ENCODE results near the gene DOCK2.
"Not testable (repeated sequence)": the region's sequence is repeated elsewhere in the genome, so short reads cannot be mapped to it uniquely, and the experiment has no call there.

Gene DOCK2

GRCh38 chr5:169805527-169805934 is 168.5 kb downstream of the DOCK2 start:
- no peak overlapping the region for H3K9ac ChIP-seq (ENCODE audit: insufficient read length)
- no peak overlapping the region for H3K27ac ChIP-seq
- H3K9me3 ChIP-seq (ENCODE audit: low read depth, low read length): no peaks in the 10 kb centered on the region
- no peaks in the 10 kb centered on the region for H3K36me3 ChIP-seq (ENCODE audit: insufficient read depth, low read length)
- H3K4me3 ChIP-seq: no peak overlapping the region
- TF ChIP-seq EZH2 (IDR thresholded peaks at IDR 0.05) (no peak), POLR2AphosphoS5 (IDR thresholded peaks at IDR 0.05; ENCODE audit: borderline replicate concordance, low read depth, low read length) (no peak), FOXP2 (optimal IDR thresholded peaks at IDR 0.05; ENCODE audit: control extremely low read depth, extremely low read length, insufficient read depth) (no peak)
- DNase-seq (ENCODE audit: low read depth, low spot score): no peak

DNA sequence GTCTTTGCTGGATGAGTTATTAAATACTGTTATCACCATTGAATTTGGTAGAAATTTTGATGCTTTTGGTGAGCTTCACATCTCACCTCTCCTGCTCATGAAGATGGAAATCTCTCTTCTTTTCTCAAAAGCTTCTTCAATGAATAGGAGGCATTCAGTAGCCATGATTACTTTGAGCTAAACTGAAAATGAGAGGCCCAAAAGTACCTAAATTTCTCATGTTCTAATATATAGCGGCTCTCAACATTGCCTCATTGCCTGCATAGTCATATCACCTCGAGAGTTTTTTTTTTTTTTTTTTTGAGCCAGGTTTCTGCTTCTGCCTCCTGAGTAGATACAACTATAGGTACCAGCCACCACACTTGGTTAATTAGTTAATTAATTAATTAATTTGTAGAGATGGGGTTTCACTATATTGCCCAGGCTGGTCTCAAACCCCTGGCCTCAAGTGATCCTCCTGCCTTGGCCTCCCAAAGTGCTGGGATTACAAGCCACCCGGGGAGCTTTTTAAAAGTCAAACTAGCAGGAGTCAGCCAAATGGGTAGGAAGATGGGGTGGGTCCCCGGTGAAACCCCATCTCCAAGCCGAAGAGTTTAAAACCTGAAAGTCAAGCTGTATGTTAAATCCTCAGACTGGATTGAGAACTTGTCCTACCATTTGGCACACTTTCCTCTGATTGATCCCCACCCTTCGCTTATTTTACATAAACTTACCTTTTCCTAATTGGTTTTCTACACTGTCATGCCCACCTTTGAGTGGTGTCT is 169.0 kb downstream of the DOCK2 start:
- no peak for DNase-seq (ENCODE audit: low read depth, low spot score)
- no peak overlapping the region for H3K4me3 ChIP-seq
- H3K36me3 ChIP-seq (ENCODE audit: insufficient read depth, low read length): no peaks in the 10 kb centered on the region
- no peak overlapping the region for H3K27ac ChIP-seq
- TF ChIP-seq EZH2 (IDR thresholded peaks at IDR 0.05) (no peak), FOXP2 (optimal IDR thresholded peaks at IDR 0.05; ENCODE audit: control extremely low read depth, extremely low read length, insufficient read depth) (no peak), POLR2AphosphoS5 (IDR thresholded peaks at IDR 0.05; ENCODE audit: borderline replicate concordance, low read depth, low read length) (no peak)
- H3K9me3 ChIP-seq (ENCODE audit: low read depth, low read length): no peaks in the 10 kb centered on the region
- H3K9ac ChIP-seq (ENCODE audit: insufficient read length): no peak overlapping the region

DNA sequence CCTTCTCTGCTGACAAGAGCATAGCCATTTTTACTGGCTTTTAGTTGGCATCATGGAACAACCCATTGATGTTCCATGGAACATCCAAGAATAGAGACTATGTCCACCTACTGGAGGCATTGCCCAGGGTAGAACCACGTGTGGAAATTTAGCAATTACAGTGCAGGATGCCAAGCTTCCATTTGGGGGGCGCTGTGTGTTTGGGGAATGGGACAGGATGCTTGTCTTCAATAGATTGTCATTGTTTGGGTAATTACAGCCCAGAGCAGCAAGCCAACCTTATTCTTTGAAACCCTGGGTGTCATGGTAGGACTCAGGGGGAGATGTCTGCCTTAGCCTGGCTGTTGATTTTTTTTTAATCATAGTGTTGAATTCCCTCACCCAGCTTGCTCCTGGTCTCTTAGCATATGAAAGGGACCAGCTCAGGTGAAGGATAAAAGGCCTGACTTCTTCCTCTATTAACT is 171.1 kb downstream of the DOCK2 start:
- Histone ChIP-seq H3K4me3 (no peak overlapping the region), H3K9ac (ENCODE audit: insufficient read length) (no peak overlapping the region), H3K9me3 (ENCODE audit: low read depth, low read length) (no peaks in the 10 kb centered on the region), H3K36me3 (ENCODE audit: insufficient read depth, low read length) (no peaks in the 10 kb centered on the region), H3K27ac (no peak overlapping the region)
- TF ChIP-seq EZH2 (IDR thresholded peaks at IDR 0.05) (no peak), FOXP2 (optimal IDR thresholded peaks at IDR 0.05; ENCODE audit: control extremely low read depth, extremely low read length, insufficient read depth) (no peak), POLR2AphosphoS5 (IDR thresholded peaks at IDR 0.05; ENCODE audit: borderline replicate concordance, low read depth, low read length) (no peak)
- no peak for DNase-seq (ENCODE audit: low read depth, low spot score)

- not testable (repeated sequence) for H3K27ac ChIP-seq; DNase-seq (ENCODE audit: low read depth, low spot score); H3K4me3 ChIP-seq; H3K9me3 ChIP-seq (ENCODE audit: low read depth, low read length); H3K36me3 ChIP-seq (ENCODE audit: insufficient read depth, low read length); H3K9ac ChIP-seq (ENCODE audit: insufficient read length)
These were observed 171.8 kb downstream of the DOCK2 start for GRCh38 chr5:169808880-169809279.

GRCh38 chr5:169809281-169809680 is 172.2 kb downstream of the DOCK2 start:
- no peak for DNase-seq (ENCODE audit: low read depth, low spot score)
- TF ChIP-seq EZH2 (IDR thresholded peaks at IDR 0.05) (no peak), POLR2AphosphoS5 (IDR thresholded peaks at IDR 0.05; ENCODE audit: borderline replicate concordance, low read depth, low read length) (no peak), FOXP2 (optimal IDR thresholded peaks at IDR 0.05; ENCODE audit: control extremely low read depth, extremely low read length, insufficient read depth) (no peak)
- Histone ChIP-seq H3K4me3 (no peak overlapping the region), H3K9ac (ENCODE audit: insufficient read length) (no peak overlapping the region), H3K9me3 (ENCODE audit: low read depth, low read length) (no peaks in the 10 kb centered on the region), H3K27ac (no peak overlapping the region), H3K36me3 (ENCODE audit: insufficient read depth, low read length) (no peaks in the 10 kb centered on the region)

DNA sequence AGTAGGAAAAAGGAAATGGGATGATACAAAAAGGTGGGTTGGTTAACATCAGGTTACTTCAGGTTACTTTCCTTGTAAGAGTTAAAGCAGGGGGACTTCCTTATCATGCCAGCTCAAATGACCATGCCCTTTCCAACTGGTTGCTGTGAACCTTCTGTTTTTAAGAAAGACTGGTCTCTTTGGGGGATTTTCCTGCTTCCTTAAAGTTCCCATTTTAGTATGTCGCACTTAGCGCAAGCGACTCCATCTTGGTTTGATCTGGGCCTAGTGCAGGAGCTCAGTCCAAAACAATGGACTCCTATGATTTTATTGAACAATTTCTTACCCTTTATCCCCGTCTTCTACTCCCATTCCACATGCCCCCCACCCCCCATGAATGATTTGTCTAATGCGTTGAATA is 173.4 kb downstream of the DOCK2 start:
- H3K9me3 ChIP-seq (ENCODE audit: low read depth, low read length): no peaks in the 10 kb centered on the region
- H3K4me3 ChIP-seq: no peak overlapping the region
- H3K9ac ChIP-seq (ENCODE audit: insufficient read length): no peak overlapping the region
- H3K36me3 ChIP-seq (ENCODE audit: insufficient read depth, low read length): no peaks in the 10 kb centered on the region
- DNase-seq (ENCODE audit: low read depth, low spot score): no peak
- TF ChIP-seq EZH2 (IDR thresholded peaks at IDR 0.05): no peak
- no peak overlapping the region for H3K27ac ChIP-seq

GRCh38 chr5:169811023-169811422 is 173.9 kb downstream of the DOCK2 start:
- Histone ChIP-seq H3K9ac (ENCODE audit: insufficient read length) (no peak overlapping the region), H3K9me3 (ENCODE audit: low read depth, low read length) (no peaks in the 10 kb centered on the region), H3K27ac (no peak overlapping the region), H3K36me3 (ENCODE audit: insufficient read depth, low read length) (no peaks in the 10 kb centered on the region), H3K4me3 (no peak overlapping the region)
- TF ChIP-seq FOXP2 (optimal IDR thresholded peaks at IDR 0.05; ENCODE audit: control extremely low read depth, extremely low read length, insufficient read depth) (no peak), POLR2AphosphoS5 (IDR thresholded peaks at IDR 0.05; ENCODE audit: borderline replicate concordance, low read depth, low read length) (no peak), EZH2 (IDR thresholded peaks at IDR 0.05) (no peak)
- DNase-seq (ENCODE audit: low read depth, low spot score): no peak

- no peak for TF ChIP-seq POLR2AphosphoS5 (IDR thresholded peaks at IDR 0.05; ENCODE audit: borderline replicate concordance, low read depth, low read length)
- TF ChIP-seq EZH2 (IDR thresholded peaks at IDR 0.05): no peak
- no peak for TF ChIP-seq FOXP2 (optimal IDR thresholded peaks at IDR 0.05; ENCODE audit: control extremely low read depth, extremely low read length, insufficient read depth)
- no peak overlapping the region for H3K4me3 ChIP-seq
- DNase-seq (ENCODE audit: low read depth, low spot score): no peak
- H3K9ac ChIP-seq (ENCODE audit: insufficient read length): no peak overlapping the region
- H3K9me3 ChIP-seq (ENCODE audit: low read depth, low read length): no peaks in the 10 kb centered on the region
- H3K27ac ChIP-seq: no peak overlapping the region
- no peaks in the 10 kb centered on the region for H3K36me3 ChIP-seq (ENCODE audit: insufficient read depth, low read length)
These were observed 174.6 kb downstream of the DOCK2 start for GRCh38 chr5:169811680-169812079.

DNA sequence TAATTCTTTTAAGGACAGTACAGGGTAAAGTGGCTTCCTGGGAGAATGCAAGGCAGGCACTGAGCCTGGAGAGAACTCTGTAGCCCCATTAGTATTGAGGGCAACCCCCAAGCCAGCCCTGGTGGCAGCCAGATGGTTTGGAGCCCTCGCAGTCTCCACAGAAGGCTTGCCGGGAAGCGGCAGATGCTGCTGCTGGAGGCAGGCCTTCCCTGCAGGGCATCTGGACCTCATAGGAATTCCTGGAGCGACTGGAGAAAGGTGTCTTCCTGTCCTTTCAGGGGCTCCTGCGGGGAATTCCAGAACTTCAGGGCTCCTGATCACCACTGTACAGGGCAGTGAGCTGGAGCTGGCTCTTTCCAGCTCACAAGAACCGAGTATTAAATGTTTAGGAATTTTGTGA is 175.7 kb downstream of the DOCK2 start:
- Histone ChIP-seq H3K36me3 (ENCODE audit: insufficient read depth, low read length) (no peaks in the 10 kb centered on the region), H3K9me3 (ENCODE audit: low read depth, low read length) (no peaks in the 10 kb centered on the region), H3K9ac (ENCODE audit: insufficient read length) (no peak overlapping the region), H3K27ac (no peak overlapping the region), H3K4me3 (no peak overlapping the region)
- DNase-seq (ENCODE audit: low read depth, low spot score): no peak
- TF ChIP-seq EZH2 (IDR thresholded peaks at IDR 0.05) (no peak), FOXP2 (optimal IDR thresholded peaks at IDR 0.05; ENCODE audit: control extremely low read depth, extremely low read length, insufficient read depth) (no peak), POLR2AphosphoS5 (IDR thresholded peaks at IDR 0.05; ENCODE audit: borderline replicate concordance, low read depth, low read length) (no peak)
